GM13977 (cell line): Measurements from ENCODE around the gene SNCB.

Experiments
- DNase-seq: peaks from one replicate; pipeline ENCODE4 v3.0.0; 2012; ENCODE audit warnings: low spot score
- in situ Hi-C: fragments of 300-500 bp; cut with MboI; formaldehyde crosslinking; loops from one replicate; pipeline ENCODE4 v1.12.0; 2022; ENCODE audit warnings: low sequenced_read_pairs, low pct_unique_long_range_greater_than_20kb, mixed read lengths, inconsistent platforms; ENCODE audit not compliant: unreplicated experiment
- TF ChIP-seq, protein P1 (sequence below): IDR thresholded peaks from 2 replicates; pipeline ENCODE4 v1.5.1; 2012; ENCODE audit warnings: mild to moderate bottlenecking, control low read depth; ENCODE audit not compliant: insufficient read depth; ENCODE audit errors: extremely low read depth, missing control alignments

Gene SNCB

DNA sequence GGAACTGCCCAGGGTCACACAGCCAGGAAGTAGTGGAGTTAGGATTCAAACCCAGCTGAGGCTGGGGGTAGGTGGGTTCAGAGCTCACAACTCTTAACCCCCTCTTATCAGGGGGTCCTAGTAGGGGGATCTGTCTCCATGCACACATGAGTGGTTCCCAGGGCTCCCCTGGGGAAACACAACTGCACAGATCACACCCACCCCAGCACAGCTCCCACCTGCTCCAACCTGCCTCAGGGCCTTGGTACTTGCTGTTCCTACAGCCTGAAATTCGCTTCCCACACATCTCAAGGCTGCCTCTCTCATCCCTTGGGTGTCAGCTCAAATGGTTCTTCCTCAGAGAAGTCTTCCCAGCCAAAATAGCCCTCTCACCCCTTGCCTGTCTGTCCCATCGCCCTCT is 4.8 kb downstream of the SNCB start:
- no peak for DNase-seq
- TF ChIP-seq, protein P1, sequence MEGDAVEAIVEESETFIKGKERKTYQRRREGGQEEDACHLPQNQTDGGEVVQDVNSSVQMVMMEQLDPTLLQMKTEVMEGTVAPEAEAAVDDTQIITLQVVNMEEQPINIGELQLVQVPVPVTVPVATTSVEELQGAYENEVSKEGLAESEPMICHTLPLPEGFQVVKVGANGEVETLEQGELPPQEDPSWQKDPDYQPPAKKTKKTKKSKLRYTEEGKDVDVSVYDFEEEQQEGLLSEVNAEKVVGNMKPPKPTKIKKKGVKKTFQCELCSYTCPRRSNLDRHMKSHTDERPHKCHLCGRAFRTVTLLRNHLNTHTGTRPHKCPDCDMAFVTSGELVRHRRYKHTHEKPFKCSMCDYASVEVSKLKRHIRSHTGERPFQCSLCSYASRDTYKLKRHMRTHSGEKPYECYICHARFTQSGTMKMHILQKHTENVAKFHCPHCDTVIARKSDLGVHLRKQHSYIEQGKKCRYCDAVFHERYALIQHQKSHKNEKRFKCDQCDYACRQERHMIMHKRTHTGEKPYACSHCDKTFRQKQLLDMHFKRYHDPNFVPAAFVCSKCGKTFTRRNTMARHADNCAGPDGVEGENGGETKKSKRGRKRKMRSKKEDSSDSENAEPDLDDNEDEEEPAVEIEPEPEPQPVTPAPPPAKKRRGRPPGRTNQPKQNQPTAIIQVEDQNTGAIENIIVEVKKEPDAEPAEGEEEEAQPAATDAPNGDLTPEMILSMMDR, result no peak
- in situ Hi-C loops, result no loop called here

DNA sequence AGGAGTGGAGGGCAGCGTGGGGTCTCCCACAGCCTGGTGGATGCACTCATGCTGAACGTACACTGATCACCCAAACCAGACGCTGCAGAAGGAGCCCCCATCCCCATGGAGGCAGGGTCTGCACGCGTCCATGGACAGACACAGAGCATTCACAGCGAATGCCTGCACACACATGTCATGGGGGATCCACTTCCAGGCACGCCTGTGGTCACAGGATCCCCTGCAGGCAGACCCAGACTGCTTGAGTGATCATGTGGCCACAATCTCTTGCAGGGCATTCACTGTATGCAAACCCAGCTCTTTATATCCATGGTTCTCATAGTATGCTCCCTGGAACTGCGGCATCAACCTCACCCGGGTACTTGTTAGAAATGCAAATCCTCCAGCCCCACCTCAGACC is 5.4 kb downstream of the SNCB start:
- TF ChIP-seq, protein P1, result no peak
- no peak for DNase-seq
- in situ Hi-C loops, result no loop called here

DNA sequence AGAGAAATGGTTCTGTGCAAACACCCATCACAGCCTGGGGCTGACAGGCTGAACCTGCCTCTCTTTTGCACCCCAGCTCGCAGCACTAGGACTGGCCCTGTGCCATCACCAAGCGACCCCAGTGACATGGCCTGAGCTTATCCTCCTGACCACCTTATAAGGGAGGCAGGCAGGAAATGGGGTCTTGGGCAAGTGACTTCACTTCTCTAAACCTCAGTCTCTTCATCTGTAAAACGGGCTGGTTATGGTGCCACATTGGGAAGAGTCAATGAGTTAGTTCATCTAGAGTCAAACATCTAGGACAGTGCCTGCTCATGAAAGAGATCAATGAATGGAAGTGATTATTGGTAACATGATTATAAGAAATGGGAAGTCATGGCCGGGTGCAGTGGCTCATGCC is 6.2 kb downstream of the SNCB start:
- TF ChIP-seq, protein P1, result no peak
- DNase-seq, result no peak
- in situ Hi-C loops, result no loop called here

DNA sequence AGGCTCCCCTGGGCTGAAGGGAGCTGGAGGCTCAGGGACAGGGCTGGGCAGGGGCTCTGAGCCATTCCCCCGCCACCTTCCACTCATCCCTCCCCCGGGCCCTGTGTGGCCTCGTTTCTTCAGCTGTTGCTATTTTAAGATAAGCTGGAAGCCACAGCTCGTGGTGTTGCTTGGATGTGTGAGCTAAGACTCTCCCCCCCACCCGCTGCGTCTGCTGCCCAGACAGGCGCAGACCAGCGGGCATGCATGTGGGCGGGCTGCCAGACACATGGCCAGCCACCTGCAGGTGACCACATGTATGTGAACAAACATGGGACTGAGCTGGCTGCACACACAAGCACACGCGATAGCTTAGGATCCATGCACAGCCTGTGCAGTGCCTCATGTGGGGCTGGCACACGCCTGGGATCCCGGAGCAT is 8.7 kb downstream of the SNCB start:
- in situ Hi-C loops, result no loop called here
- no peak for DNase-seq
- TF ChIP-seq, protein P1, result no peak

DNA sequence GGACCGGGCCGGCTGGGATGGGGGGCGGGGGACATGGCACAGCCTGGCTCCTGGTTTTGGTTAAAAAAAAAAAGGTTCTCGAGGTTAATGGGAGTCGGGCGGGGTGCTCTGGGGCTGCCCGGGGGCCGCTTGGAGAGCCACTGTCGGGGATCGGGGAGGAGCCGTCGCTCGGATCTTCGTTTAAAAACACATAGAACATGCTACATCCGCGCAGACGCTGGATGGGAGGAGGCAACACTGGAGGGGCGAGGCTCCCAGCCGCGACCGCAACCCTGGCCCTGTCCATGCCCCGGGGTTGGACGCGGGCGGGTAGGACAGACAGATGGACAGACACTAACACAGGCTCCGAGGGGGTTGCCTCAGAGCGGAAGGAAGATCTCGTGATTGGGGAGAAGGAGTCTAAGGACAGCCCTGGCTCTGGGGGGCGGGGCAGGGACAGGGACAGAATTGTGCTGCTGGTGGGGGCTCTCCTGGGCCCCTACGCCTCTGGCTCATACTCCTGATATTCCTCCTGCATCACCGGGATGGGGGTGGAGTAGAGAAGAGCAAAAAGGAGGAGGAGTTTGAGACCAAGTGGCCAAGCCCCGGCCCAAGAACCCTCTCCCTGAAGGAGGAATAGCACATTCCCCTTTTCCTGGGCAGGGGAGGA is 9.9 kb downstream of the SNCB start:
- DNase-seq, result no peak
- in situ Hi-C loops, result no loop called here
- TF ChIP-seq, protein P1, result no peak

DNA sequence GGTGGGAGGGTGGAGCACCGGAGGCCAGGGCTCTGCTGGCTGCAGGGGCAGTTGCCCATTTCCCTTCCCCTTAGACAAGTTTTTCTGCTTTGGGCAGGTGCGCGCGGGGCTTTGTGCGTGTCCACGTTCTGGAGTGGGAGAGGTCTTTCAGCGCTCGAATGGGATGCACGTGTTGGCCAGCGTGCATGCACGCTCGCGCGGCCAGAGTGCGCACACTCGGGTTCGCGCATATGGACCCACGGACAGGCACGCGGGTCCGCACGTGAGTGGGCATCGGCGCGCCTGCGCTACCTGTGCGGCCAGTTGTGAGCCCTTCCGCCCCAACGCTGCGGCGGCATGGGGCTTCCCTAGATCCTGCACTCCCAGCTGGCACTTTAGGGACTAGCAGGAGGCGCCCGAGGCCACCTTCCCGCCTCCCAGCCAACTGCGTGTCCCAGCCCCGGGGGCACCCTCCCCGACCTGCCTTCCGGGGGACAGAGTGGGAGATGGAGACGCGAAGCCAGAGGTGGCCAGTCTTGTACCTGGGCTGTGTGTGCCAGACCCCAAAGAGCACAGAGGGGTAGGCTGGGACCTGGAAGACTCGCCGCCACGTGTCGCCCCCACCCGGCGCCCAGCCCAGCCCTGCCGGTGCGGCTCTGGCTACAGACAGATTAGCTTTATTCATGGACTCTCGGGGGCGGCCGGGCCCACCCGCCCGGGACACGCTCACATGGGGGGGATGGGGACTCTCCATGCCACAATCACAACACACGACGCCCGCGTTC is 10.6 kb downstream of the SNCB start:
- TF ChIP-seq, protein P1, result no peak
- DNase-seq, result no peak
- in situ Hi-C loops, result no loop called here
